ENCODE measurements around the gene FREM3.
"Not testable (repeated sequence)": the region's sequence is repeated elsewhere in the genome, so short reads cannot be mapped to it uniquely, and the experiment has no call there.

FREM3 gene

DNA sequence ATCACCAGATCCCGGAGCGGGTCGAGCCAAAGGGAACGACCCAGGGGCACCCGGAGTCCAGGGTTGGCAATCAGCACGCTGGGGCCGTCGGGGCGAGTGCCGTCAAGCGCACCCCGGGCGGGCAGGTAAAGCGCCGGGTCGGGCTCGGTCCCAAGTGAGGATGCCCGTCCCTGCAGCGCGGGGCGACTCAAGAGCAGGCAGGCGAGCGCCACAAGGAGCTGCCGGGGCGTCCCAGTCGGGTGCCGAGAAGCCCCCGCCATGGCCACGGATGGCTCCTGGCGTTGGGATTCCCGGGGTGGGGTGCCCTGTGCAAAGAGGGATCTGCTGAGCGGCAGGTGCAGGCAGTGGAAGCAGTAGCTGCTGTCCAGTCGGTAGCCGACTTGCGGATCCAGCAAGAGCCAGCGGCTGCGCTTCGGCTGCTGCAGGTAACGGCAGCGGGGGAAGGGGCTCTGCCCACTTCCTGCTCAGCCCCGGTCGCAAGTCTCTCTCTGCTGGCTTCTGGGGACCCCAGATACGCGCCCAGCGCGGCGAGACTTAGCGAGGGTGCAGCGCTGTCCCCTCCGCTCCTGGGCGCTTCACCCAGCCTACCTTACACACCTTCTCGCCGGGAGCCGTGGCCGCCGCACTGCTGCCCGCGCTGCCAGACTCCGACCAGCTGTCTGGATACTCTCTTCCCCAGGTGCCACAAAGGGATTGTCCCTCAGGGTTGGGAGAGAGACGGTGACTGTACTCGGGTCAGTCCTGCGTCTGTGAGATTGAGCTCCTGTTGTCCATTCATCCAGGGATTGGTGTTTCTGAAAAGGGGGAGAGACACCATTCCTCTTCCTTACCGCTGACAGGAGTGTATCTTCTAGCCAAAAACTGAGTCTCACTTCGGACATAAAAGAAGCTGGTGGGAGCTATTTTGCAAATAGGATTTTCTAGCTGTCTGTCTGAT lies at the start of gene FREM3:
FREM3 (minus strand) TSS at position 260 of the 937 bp plus-strand sequence; CDS start at position 260, 0 bp downstream.
- peak; percentile 38 for DNase-seq

DNA sequence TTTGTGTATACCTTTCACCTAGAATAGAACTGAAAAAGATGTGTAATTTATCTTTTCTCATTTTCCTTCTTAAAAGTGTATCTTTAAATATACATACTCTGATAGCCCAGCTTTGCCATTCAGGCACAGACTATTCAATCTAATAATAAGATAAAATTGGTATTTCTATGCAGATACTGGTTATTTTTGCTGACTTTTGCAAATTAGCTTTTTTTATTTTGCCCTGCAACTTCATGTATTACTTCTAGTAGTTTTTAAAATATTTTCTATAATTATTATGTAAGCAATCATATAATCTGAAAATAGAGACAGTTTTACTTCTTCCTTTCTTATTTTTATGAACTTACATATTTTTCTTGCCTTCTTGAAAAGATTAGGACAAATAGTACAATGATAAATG lies 45.4 kb upstream of the FREM3 start:
- DNase-seq: no peak

DNA sequence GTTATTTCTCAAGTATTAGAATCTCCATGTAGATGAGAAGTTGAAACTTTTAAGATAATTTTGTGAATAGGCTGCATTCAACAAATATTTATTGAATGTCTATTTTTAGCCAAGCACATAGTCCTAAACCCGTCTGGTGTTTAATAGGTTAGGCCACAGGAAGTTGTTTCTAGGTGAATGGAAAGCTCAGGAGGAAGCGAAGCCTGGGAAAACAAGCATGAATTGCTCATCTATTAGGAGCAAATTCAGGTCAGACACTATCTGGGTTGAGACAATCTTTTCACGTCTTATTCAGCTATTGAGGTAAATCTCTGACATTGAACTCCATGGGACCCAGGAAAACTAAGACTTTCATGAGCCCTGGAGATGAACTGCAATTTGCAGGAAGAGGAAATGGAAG lies 43.1 kb upstream of the FREM3 start:
- DNase-seq: no peak

DNA sequence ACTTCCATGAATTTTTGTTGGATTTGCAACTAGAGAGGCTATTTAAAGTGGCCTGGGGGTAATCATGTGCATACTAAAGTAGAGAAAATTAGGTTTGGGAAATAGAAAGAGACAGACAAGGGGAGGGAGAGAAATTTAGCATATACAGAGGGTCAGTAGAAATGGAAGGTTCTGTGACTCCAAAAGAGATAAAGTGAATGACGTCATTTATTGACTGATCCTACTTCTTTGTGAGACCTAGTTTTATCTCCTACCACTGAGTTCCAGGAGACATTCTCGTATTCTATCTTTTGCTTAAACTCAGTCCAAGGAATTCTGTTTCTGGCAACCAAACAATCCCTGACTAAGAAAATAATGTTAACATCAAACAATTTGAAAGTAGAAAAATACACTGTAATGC lies 42.4 kb upstream of the FREM3 start:
- no peak for DNase-seq

DNA sequence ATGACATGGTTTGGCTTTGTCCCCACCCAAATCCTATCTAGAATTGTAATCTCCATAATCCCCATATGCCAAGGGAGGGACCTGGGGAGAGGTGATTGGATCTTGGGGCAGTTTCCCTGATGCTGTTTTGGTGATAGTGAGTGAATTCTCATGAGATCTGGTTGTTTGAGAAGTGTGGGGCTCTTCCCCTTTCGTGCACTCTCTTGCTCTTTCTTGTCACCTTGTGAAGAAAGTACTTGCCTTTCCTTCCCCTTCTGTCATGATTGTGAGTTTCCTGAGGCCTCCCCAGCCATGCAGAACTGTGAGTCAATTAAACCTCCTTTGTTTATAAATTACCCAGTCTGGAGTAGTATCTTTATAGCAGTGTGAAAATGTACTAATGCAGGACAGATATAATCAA lies 36.4 kb upstream of the FREM3 start:
- peak; percentile 23 for DNase-seq

DNA sequence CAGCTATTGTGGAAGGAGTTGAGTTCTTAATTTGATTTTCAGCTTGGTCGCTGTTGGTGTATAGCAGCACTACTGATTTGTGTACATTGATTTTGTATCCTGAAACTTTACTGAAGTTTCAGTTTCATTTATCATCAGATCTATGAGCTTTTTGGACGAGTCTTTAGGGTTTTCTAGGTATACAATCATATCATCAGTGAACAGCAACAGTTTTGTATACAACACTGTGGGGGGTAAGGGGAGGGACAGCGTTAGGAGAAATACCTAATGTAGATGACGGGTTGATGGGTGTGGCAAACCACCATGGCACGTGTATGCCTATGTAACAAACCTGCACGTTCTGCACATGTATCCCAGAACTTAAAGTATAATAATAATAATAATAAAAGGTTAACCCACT lies 35.6 kb upstream of the FREM3 start:
- not testable (repeated sequence) for DNase-seq

DNA sequence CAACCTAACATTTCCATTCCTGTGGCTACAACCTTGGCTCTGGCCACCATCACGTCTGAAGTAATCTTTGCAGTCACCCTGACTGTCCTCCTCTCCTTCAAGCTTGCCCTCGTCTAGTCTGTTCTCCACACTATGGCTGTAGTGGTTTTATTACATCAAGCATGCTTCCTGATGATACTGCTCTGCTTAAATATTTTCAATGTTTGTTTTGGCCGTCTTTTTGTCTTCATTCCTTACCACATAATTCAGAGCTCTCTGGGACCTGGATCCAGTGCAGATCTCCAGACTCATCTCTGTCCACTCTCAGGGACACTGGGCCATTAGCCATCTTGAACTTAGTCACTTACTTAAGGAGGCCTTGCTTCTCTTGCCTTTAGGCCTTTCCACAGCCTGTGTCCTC lies 27.7 kb upstream of the FREM3 start:
- DNase-seq: no peak

DNA sequence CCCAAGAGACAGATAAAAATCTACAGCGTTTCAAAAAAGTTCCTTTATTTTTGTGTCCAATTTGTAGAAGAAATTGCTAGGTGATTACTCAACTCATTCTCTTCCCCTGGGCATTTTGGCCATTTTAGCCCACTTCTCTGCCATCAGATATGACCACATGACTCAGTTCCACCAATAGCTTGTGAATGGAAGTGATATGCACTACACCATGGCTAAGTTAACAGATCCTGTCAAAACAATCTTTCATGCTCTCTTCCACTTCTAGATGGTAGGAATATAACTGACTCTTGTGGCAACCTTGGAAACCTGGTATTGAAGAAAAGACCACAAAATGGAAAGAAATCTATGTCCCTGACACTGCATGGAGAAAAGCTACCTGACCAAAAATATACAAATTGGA lies 26.2 kb upstream of the FREM3 start:
- DNase-seq: no peak

DNA sequence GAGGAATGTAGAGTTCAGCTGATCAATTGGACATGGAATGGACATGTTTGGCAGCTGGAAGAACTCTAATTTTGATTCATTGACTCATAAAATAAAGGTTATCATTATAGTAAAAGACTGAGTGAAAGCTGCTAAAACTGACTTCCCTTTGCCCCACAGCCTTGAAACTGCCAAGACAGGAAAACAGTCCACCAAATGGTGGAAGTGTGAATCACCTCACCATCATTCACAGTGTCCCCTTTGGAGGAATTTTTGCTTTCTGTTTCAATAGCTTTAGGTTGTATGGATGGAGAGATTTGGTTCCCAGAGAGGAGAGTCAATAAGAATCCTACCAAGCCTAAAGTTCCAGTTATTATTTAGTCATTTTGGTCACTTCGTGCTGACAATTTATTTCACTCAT lies 20.8 kb upstream of the FREM3 start:
- no peak for DNase-seq

DNA sequence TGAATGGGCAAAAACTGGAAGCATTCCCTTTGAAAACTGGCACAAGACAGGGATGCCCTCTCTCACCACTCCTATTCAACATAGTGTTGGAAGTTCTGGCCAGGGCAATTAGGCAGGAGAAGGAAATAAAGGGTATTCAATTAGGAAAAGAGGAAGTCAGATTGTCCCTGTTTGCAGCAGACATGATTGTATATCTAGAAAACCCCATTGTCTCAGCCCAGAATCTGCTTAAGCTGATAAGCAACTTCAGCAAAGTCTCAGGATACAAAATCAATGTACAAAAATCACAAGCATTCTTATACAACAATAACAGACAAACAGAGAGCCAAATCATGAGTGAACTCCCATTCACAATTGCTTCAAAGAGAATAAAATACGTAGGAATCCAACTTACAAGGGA lies 18.3 kb upstream of the FREM3 start:
- DNase-seq: not testable (repeated sequence)

DNA sequence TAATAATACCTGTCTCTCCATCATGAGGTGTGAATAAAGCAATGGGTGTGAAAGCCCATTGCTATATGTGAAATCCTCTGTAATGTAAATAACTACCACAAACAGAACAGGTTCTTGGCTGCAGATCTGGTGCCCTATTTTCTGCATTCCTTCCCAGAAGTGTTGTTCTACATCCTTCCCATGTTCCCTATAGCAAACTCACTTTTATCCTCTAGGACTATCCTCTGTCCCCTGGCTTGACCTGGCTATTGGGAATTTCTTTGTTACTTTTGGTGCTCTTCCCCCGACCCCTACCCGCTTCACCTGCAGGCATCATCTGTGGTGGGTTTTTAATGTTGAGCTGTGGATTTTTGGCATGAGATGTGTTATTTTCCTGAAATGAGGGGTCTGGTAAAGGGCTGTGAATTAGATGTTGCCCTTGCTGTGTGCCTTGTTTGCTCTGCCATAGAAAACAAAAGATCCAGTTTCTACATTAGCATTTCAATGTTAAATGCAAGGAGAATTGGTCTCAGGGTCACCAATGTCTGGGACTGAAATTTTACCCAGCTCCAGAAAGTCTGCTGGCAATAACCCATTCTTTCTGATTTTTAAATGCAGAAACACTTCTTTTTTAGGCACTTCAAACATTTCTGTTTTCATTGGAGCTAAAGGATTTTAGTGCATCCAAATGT lies 13.6 kb upstream of the FREM3 start:
- no peak for DNase-seq

DNA sequence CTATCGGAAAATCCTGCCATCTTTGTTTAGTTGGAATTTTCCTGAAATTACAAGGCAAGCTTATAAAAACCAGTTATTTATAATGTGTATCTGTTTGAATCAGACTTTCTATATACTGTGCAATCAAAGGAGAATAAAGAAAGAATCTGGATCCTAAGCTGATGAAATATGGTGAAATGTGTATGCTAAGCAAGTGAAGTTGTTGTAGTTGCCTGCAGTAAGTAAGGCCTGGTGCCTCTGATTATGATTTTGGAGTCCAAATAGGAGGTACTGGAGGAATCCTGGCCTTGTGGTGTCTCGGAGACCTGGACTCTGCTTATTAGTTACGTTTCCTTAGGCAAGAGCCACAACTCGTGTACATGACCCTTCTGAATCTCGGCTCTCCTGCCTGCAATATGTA lies 13.1 kb upstream of the FREM3 start:
- no peak for DNase-seq

DNA sequence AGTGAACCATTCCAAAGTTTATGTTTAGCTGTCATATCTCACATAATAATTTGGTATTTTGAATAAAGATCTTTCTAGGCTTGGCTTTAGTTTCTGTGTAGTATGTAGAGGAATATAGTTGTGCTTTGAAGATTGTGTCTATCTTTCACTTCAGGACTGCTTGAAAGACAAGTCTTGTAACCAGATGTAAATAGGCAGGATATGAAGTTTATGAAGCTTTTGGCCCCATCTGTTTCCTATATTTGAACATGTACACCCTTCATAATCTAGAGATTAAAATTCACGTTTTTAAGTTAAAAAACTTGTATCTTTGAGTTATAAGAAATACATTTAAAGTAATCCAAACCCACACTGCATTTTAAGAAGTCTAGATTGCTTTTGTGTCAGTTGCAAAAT lies 11.7 kb upstream of the FREM3 start:
- no peak for DNase-seq

DNA sequence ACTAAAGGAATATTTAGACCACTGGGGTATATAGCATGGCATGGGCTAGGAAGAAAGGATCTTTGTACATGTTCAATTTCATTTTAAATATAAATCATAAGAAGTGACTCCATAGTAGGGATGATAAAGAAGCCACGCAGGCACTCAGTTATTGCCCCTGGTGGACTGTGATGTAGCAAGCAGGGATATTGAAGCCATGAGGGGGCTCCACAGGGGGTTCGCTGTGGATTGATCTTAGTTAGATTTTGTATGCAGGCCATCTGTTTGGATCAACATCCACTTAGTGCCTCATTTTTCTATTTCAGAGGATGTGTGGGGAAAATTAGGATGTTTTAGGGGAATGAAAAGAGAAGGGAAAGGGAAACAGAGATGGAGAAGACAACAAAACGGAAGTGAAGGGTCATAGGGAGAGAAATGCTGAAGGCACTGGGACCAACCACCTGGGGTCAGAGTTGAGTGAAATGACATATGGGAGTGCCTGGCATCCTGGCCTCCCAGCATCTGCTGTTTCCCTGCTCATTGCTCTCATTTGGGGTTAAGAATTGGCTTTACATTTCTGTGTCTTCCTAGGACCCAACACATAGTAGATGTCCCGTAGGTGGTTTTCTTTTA lies 11.2 kb upstream of the FREM3 start:
- DNase-seq: peak; percentile 69

DNA sequence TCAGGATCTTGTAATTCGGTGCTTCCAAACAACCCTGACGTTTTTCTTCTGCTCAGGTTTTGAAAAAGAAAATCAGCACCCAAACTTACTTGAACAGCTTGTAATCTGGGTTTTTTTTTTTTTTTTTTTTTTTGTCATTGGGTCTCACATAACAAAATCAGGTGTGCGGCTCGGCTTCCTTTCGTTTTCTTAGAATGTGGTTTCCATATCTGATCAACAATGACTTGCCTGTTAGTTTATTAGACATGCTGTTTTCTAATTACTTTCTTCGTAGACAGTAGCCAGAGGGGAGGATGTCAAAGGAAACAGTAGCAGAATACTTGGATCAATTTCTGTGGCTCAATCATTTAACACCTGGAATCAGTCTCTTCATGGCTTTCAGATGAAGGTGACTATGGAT lies 890 bp upstream of the FREM3 start:
- no peak for DNase-seq

DNA sequence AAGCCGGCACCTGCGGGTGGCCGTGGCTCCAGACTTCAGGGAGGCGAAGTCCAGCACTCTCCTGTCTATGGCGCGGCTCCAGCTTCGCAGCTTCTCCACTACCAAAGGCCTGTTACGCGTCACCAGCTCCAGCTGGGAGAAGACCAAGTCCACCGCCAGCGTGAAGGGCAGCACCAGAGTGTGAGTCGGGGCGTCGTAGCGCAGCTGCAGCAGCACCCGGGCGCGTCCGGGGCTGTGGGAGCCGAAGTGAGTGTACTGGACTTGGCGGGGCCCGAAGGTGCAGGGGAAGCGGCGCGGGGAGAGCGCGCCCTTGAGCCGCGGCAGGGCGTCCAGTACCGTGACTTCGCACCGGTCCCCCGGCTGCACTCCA lies 444 bp downstream of the FREM3 start:
- DNase-seq: peak; percentile 17

DNA sequence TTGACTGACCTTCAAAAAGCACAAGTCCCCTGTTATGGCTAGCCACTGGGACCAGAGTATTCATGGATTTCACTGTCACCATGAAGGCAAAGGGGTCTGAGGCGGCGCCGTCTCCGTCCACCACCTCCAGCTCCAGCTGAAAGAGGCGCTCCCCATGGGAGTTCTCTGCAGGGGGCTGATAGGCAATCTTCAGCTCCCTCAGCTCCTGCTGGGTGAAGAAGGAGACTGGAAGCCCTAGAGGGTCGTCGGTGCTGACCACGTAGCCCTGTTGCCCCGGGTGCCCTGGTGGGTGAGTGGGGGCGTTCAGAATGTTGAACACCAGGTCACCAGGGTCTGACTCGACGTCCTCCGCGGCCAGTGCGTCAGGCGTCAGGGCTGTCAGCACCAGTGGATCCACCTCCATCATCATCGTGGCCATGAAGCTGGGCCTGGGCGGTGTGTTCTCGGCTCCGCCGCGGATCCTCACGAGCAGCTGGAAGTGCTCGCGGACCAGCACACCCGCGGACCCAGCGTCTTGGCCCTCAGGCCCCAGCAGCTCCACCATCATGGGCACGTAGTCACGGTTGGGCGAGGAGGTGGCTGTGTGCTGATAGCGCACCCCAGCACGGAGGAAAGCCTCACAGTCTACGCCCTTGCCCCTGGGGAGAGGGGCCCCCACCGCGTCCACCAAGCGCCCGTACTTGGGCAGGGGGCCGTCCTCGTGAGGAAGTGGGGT lies 987 bp downstream of the FREM3 start:
- DNase-seq: no peak

DNA sequence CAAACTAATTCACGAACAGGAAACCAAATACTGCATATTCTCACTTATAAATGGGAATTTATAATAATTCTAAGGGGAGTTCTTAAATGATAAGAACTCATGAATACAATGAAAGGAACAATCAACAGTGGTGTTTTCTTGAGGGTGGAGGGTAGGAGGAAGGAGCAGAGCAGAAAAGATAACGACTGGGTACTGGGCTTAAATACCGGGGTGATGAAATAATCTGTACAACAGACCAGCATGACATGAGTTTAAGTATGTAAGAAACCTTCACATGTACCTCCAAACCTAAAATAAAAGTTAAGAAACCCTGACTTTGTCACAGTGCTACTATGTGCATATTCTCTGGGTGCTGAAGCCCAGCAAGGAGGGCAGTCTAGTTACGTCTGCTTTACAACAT lies 6.6 kb downstream of the FREM3 start:
- no peak for DNase-seq

DNA sequence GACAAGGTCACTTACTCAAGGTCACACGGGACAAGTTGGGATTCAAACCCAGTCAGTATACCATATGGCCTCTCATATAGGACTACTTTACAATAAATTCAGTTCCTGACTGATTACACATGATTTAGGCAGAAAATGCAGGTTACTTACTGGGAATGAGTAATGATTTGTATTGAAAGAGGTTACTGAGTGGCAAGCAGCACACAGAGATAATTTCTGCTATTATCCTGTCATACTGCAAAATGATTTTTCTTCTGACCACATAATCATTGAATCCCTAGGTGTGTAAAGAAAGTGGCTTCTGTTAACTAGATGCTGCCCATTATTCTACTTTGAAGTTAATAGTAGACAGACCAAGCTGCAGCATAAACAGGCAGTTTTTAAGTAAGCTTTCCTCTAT lies 8.2 kb downstream of the FREM3 start:
- DNase-seq: no peak

DNA sequence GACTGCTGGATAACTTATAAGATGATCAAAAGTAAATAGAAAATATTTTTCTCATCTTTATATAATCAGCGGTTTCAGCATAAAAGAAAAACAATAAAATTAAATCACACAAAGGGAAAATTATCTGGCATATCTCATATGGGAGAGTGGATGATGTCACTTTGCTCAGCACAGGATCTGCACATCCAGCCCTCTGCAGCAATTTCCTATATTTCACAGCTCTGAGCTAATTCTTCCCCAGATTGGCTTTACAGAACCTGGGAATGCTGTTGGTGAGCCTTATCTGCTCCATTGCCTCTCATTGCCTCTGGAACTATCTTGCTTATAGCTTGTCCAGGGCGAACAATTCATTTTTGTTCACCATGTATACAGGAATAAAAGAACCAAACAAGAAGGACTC lies 21.0 kb downstream of the FREM3 start:
- DNase-seq: no peak

DNA sequence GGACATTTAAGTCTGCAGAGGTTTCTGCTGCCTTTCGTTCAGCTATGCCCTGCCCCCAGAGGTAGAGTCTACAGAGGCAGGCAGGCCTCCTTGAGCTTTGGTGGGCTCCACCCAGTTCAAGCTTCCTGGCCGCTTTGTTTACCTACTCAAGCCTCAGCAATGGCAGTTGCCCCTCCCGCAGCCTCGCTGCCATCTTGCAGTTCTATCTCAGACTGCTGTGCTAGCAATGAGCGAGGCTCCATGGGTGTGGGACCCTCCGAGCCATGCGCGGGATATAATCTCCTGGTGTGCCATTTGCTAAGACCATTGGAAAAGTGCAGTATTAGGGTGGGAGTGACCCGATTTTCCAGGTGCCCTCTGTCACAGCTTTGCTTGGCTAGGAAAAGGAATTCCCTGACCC lies 26.8 kb downstream of the FREM3 start:
- DNase-seq: not testable (repeated sequence)

DNA sequence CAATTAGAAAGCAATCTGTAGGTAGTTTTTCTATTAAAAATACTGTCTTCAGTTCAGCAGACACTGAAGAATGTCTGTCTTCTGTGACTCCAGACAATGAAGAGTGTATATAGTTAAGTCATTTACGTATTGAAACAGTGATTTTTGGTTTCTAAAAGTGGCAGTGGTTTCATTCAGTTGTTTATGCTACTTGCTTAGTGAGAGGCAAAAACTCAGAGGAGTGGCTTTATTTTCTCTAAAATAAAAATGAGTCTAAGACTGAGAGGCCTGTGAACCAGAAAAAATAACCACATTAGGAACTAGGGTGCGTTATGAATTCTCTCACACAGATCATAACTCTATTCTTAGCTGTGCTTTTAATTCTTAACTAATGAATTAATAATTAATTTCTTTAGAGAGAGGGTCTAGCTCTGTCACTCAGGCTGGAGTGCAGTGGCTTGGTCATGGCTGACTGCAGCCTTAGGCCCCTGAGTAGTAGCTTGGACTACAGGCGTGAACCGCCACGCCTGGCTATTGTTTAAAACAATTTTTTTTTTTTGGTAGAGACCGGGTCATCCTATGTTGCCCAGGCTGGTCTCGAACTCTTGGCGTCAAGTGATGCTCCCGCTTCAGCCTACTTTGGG lies 31.4 kb downstream of the FREM3 start:
- no peak for DNase-seq

DNA sequence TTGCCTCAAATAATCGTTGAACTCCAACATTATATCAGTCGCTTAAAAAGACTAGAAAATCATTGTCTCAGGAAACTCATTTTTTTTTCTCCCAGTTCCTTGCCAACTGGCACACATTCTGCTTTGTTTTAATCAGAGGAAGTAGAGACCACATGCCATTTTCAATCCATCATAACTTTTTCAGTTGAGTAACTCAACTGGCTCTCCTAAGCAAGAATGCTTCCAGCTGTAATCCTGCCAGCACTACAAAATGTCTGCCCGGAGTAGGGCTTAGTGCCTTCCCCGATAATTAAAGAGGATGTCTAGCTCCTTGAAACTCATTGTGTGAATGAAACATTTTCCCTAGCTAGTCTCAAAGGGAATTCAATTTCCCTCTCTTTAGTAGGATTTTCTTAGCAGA lies 33.0 kb downstream of the FREM3 start:
- peak; percentile 6 for DNase-seq
